GM21423 (cell line): ENCODE data around the gene TLR8.

Source experiments
- ATAC-seq: cut with Tn5 transposase; IDR thresholded peaks from one replicate; pipeline ENCODE4 v1.9.1; 2021; ENCODE audit warnings: mild to moderate bottlenecking, moderate library complexity; ENCODE audit not compliant: unreplicated experiment

The TLR8 gene

DNA sequence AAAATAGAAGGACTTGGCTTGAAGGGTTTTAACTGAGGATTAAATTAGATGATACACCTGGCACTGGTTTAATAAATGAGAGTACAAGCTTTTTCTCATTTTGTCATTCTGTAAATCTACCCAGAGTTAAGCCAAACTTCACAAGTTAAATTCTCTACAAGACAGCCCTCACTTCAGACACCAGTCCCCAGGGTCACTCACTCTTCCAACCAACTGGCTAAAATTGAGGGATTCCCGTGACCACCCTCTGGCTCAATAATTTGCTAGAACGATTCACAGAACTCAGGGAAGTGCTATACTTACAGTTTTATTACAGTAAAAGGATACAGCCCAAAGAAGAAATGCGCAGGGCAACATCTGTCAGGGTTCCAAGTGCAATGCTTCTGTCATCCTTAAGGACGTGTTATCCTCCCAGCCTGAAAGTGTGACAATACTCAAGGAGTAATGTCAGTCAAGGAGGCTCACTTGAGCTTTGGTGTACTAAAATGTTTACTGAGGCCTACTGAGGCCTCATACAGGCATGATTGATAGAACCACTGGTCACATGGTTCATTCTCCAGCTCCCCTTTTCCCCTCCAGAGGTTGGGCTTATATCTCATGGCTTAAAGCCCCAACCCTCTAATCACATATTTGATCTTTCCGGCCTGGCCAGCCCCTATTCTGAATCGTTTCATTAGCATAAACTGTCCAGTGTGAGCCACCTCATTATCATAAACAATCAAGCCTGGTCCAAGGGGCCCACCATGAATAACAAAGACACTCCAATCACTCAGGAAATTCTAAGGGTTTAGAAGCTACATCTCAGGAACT is 58.9 kb downstream of the TLR8 start:
- ATAC-seq, result no peak

DNA sequence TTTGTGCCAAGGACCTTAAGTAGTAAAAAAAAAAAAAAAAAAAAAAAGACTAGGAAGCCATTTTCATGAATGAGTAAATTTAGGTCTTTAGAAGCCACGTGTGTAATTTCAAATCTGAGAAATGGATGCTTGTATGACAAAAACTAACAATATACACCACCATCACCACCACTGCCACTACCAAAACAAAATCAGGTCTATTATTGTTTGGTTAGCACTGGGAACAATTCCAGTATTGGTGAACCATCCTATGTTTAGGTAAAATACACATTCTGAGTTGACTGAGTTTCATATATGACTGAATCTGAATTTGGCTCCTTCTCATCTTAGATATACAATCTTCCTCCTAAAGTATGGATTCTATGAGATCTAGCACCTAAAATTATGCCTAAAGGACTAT is 59.7 kb downstream of the TLR8 start:
- ATAC-seq, result no peak

DNA sequence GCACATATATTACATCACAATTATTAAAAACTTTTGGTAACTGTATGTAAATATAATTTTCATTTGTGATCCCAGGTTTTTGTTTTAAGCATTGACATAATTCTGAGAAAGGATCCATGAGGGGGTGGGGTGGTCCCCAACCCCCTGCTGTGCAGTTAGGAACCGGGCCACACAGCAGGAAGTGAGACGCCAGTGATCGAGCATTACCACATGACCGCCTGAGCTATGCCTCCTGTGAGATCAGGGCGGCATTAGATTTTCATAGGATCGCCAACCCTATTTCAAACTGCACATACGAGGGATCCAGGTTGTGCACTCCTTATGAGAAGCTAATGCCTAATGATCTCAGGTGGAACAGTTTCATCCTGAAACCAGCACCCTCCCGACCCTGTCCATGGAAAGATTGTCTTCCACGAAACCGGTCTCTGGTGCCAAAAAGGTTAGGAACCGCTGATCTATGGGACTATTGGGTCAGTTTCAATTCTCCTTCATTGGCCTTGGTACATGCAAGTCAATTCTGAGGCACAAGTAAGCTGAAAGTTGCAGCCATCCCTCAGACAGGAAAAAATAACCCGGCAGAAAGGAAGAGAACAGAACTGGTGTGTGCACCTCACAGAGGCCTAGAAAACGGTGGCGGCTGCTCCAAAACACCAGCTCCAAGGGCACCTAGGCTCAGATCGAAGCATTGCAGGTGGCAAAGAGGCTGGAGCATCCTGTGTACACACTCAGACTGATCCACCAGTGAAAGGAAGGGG is 61.5 kb downstream of the TLR8 start:
- no peak for ATAC-seq

DNA sequence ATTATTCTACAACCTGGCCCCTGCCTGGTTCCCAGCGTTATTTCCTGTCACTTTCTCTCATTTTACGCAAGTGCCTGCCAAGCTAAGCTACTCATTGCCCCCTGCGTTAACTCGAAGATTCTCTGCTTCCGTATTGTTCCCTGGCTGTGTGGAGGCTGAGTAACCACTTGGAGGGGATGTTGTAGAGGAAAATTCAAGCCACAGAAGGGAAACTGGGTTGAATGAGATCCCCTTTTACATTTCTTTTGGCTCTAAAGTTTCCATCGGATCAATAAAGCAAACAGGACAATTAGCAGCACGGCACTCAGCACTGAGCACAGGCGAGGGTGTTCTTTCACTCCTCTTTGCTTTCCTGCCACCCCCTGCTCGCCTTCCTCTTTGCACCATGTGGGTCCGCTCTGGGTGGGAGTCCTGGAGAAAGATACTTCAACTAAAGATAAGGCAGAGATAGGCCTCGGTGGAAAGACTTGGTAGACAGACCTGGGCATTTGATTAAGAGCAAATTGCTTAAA is 64.3 kb downstream of the TLR8 start:
- ATAC-seq, result no peak

DNA sequence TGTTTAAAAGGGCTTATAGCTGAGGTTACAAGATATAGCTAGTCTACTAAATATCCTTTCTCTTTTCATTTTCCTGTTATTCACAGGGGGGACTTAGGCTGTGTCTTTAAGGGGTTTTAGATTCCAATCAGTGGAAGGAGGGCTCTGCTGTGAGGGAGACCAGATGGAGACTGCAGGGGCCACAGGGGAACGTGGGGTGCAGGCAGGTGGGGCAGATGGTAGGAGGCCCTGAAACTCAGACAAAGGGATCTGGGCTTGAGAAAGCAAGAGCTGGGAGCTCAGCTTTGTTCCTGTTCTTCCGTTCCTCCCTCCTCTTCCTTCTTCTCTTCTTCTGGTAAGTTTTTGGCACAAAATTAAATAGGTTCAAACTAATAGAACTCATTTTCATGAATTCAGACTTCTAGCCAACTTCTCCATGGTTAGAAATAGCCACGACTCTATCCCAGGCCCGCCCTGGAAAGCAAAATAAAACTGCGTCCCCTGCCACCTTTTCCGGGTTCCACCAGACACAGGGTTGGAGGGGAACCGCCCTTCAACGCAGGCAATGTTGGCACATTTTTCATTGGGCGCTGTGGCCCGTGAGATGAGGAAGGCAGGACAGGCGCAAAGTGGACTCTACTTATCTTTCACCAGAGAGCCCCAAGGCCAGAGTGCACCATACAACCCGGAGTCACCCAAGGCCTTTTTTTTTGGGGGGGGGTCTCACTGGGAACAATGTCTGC is 65.0 kb downstream of the TLR8 start:
- ATAC-seq, result no peak

DNA sequence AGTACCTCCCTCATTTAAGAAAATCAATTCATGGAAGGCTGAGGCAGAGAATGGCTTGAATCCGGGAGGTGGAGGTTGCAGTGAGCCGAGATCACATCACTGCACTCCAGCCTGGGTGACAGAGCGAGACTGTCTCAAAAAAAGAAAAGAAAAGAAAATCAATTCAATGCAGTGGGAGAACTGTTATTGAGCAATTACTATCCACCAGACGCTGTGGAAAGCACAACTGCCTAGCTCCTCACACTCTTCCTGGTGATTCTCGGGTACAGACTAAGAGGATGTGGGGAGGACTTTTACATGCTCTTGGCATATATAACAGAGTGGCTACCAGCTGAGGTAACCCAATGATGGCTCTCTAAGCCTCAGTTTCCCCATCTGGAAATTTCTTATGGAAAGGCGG is 65.8 kb downstream of the TLR8 start:
- ATAC-seq, result no peak
